ENCODE measurements around the gene CALY.

The CALY gene

GRCh38 chr10:133334503-133335245 lies 2.0 kb downstream of the CALY start:
- no peak overlapping the region for H3K4ac ChIP-seq (ENCODE audit: low read depth, low read length)
- H3K36me3 ChIP-seq (ENCODE audit: control insufficient read depth, insufficient read depth, low read length), result no peaks in the 10 kb centered on the region
- no peak overlapping the region for H2BK15ac ChIP-seq (replicated peaks; ENCODE audit: low read depth)
- DNase-seq, result no peak
- H3K27me3 ChIP-seq (ENCODE audit: insufficient read depth, low read length, poor library complexity), result peaks cover 33% of the 10 kb centered on the region
- no peak overlapping the region for H2BK120ac ChIP-seq (ENCODE audit: low read depth, low read length)
- H3K4me3 ChIP-seq (ENCODE audit: low read length), result no peak overlapping the region
- no peaks in the 10 kb centered on the region for H3K79me1 ChIP-seq (ENCODE audit: low read length)
- no peaks in the 10 kb centered on the region for H3K4me1 ChIP-seq (ENCODE audit: control insufficient read depth, low read depth, low read length)
- no peaks in the 10 kb centered on the region for H3K79me2 ChIP-seq (ENCODE audit: control insufficient read depth, insufficient read depth, low read length)
- H3K23ac ChIP-seq (ENCODE audit: low read length), result no peak overlapping the region
- H3K4me2 ChIP-seq (ENCODE audit: low read length), result no peak overlapping the region
- H3K9ac ChIP-seq (ENCODE audit: low read length), result no peak overlapping the region
- no peak overlapping the region for H4K5ac ChIP-seq (ENCODE audit: low read length)
- H4K8ac ChIP-seq (ENCODE audit: low read depth, low read length), result no peak overlapping the region
- no peak overlapping the region for H3K18ac ChIP-seq (ENCODE audit: low read length)
- no peak overlapping the region for H2BK5ac ChIP-seq (ENCODE audit: low read length)
- WGBS (ENCODE audit: extremely low coverage, insufficient coverage, low lambda C conversion rate), result no CpG with 5 or more reads among the region's 51 CpGs
- H3K56ac ChIP-seq (ENCODE audit: low read length), result no peak overlapping the region
- H3K27ac ChIP-seq (ENCODE audit: low read depth, low read length), result no peak overlapping the region
- H2AK5ac ChIP-seq (ENCODE audit: low read length), result no peak overlapping the region

GRCh38 chr10:133332936-133333699 lies 3.6 kb downstream of the CALY start:
- H3K4me3 ChIP-seq (ENCODE audit: low read length), result no peak overlapping the region
- no peaks in the 10 kb centered on the region for H3K36me3 ChIP-seq (ENCODE audit: control insufficient read depth, insufficient read depth, low read length)
- H3K79me2 ChIP-seq (ENCODE audit: control insufficient read depth, insufficient read depth, low read length), result no peaks in the 10 kb centered on the region
- no peak overlapping the region for H4K5ac ChIP-seq (ENCODE audit: low read length)
- H3K4me2 ChIP-seq (ENCODE audit: low read length), result no peak overlapping the region
- no peak overlapping the region for H4K8ac ChIP-seq (ENCODE audit: low read depth, low read length)
- H3K79me1 ChIP-seq (ENCODE audit: low read length), result no peaks in the 10 kb centered on the region
- no peak overlapping the region for H3K27ac ChIP-seq (ENCODE audit: low read depth, low read length)
- H2BK120ac ChIP-seq (ENCODE audit: low read depth, low read length), result no peak overlapping the region
- H2BK5ac ChIP-seq (ENCODE audit: low read length), result no peak overlapping the region
- no peak for DNase-seq
- no peak overlapping the region for H3K18ac ChIP-seq (ENCODE audit: low read length)
- no peak overlapping the region for H2AK5ac ChIP-seq (ENCODE audit: low read length)
- peaks cover 33% of the 10 kb centered on the region for H3K27me3 ChIP-seq (ENCODE audit: insufficient read depth, low read length, poor library complexity)
- H3K9ac ChIP-seq (ENCODE audit: low read length), result no peak overlapping the region
- WGBS (ENCODE audit: extremely low coverage, insufficient coverage, low lambda C conversion rate), result no CpG with 5 or more reads among the region's 30 CpGs
- H2BK15ac ChIP-seq (replicated peaks; ENCODE audit: low read depth), result no peak overlapping the region
- no peaks in the 10 kb centered on the region for H3K4me1 ChIP-seq (ENCODE audit: control insufficient read depth, low read depth, low read length)
- H3K56ac ChIP-seq (ENCODE audit: low read length), result no peak overlapping the region
- no peak overlapping the region for H3K4ac ChIP-seq (ENCODE audit: low read depth, low read length)
- H3K23ac ChIP-seq (ENCODE audit: low read length), result no peak overlapping the region

- Histone ChIP-seq H3K18ac (ENCODE audit: low read length) (no peak overlapping the region), H3K4ac (ENCODE audit: low read depth, low read length) (no peak overlapping the region), H4K5ac (ENCODE audit: low read length) (no peak overlapping the region), H3K27ac (ENCODE audit: low read depth, low read length) (no peak overlapping the region), H3K9ac (ENCODE audit: low read length) (no peak overlapping the region), H2BK15ac (replicated peaks; ENCODE audit: low read depth) (no peak overlapping the region), H3K79me2 (ENCODE audit: control insufficient read depth, insufficient read depth, low read length) (no peaks in the 10 kb centered on the region), H2AK5ac (ENCODE audit: low read length) (no peak overlapping the region), H3K4me3 (ENCODE audit: low read length) (no peak overlapping the region), H4K8ac (ENCODE audit: low read depth, low read length) (no peak overlapping the region), H3K79me1 (ENCODE audit: low read length) (no peaks in the 10 kb centered on the region), H2BK120ac (ENCODE audit: low read depth, low read length) (no peak overlapping the region), H3K23ac (ENCODE audit: low read length) (no peak overlapping the region), H3K4me2 (ENCODE audit: low read length) (peak overlapping the region; percentile 13), H2BK5ac (ENCODE audit: low read length) (no peak overlapping the region), H3K36me3 (ENCODE audit: control insufficient read depth, insufficient read depth, low read length) (no peaks in the 10 kb centered on the region), H3K27me3 (ENCODE audit: insufficient read depth, low read length, poor library complexity) (peaks cover 27% of the 10 kb centered on the region), H3K56ac (ENCODE audit: low read length) (no peak overlapping the region), H3K4me1 (ENCODE audit: control insufficient read depth, low read depth, low read length) (no peaks in the 10 kb centered on the region)
- WGBS (ENCODE audit: extremely low coverage, insufficient coverage, low lambda C conversion rate), result no CpG with 5 or more reads among the region's 37 CpGs
- peak; percentile 87 for DNase-seq
Observed at GRCh38 chr10:133329491-133330202, 7.0 kb downstream of the CALY start.

GRCh38 chr10:133328358-133329343 lies 8.0 kb downstream of the CALY start:
- Histone ChIP-seq H3K27ac (ENCODE audit: low read depth, low read length) (no peak overlapping the region), H3K56ac (ENCODE audit: low read length) (no peak overlapping the region), H2BK15ac (replicated peaks; ENCODE audit: low read depth) (no peak overlapping the region), H3K23ac (ENCODE audit: low read length) (no peak overlapping the region), H4K8ac (ENCODE audit: low read depth, low read length) (no peak overlapping the region), H3K79me1 (ENCODE audit: low read length) (no peaks in the 10 kb centered on the region), H2AK5ac (ENCODE audit: low read length) (no peak overlapping the region), H3K4me3 (ENCODE audit: low read length) (no peak overlapping the region), H3K79me2 (ENCODE audit: control insufficient read depth, insufficient read depth, low read length) (no peaks in the 10 kb centered on the region), H3K27me3 (ENCODE audit: insufficient read depth, low read length, poor library complexity) (peaks cover 24% of the 10 kb centered on the region), H3K4me2 (ENCODE audit: low read length) (no peak overlapping the region), H3K9ac (ENCODE audit: low read length) (no peak overlapping the region), H3K18ac (ENCODE audit: low read length) (no peak overlapping the region), H2BK5ac (ENCODE audit: low read length) (no peak overlapping the region), H3K4me1 (ENCODE audit: control insufficient read depth, low read depth, low read length) (no peaks in the 10 kb centered on the region), H4K5ac (ENCODE audit: low read length) (no peak overlapping the region), H3K4ac (ENCODE audit: low read depth, low read length) (no peak overlapping the region), H3K36me3 (ENCODE audit: control insufficient read depth, insufficient read depth, low read length) (no peaks in the 10 kb centered on the region), H2BK120ac (ENCODE audit: low read depth, low read length) (no peak overlapping the region)
- WGBS (ENCODE audit: extremely low coverage, insufficient coverage, low lambda C conversion rate), result no CpG with 5 or more reads among the region's 15 CpGs
- no peak for DNase-seq

GRCh38 chr10:133327651-133328357 lies 8.9 kb downstream of the CALY start:
- Histone ChIP-seq H3K18ac (ENCODE audit: low read length) (no peak overlapping the region), H3K23ac (ENCODE audit: low read length) (no peak overlapping the region), H3K4me2 (ENCODE audit: low read length) (no peak overlapping the region), H3K27me3 (ENCODE audit: insufficient read depth, low read length, poor library complexity) (peaks cover 22% of the 10 kb centered on the region), H2BK120ac (ENCODE audit: low read depth, low read length) (no peak overlapping the region), H3K79me1 (ENCODE audit: low read length) (no peaks in the 10 kb centered on the region), H4K8ac (ENCODE audit: low read depth, low read length) (no peak overlapping the region), H3K79me2 (ENCODE audit: control insufficient read depth, insufficient read depth, low read length) (no peaks in the 10 kb centered on the region), H3K36me3 (ENCODE audit: control insufficient read depth, insufficient read depth, low read length) (no peaks in the 10 kb centered on the region), H3K27ac (ENCODE audit: low read depth, low read length) (no peak overlapping the region), H3K4me1 (ENCODE audit: control insufficient read depth, low read depth, low read length) (no peaks in the 10 kb centered on the region), H2BK15ac (replicated peaks; ENCODE audit: low read depth) (no peak overlapping the region), H4K5ac (ENCODE audit: low read length) (no peak overlapping the region), H3K4ac (ENCODE audit: low read depth, low read length) (no peak overlapping the region), H3K56ac (ENCODE audit: low read length) (peak overlapping the region; percentile 25), H2BK5ac (ENCODE audit: low read length) (no peak overlapping the region), H3K9ac (ENCODE audit: low read length) (no peak overlapping the region), H2AK5ac (ENCODE audit: low read length) (no peak overlapping the region), H3K4me3 (ENCODE audit: low read length) (no peak overlapping the region)
- DNase-seq, result no peak
- WGBS (ENCODE audit: extremely low coverage, insufficient coverage, low lambda C conversion rate), result no CpG with 5 or more reads among the region's 12 CpGs

All from mesendoderm (in vitro differentiated cells).